Naive thymus-derived CD8-positive, alpha-beta T cell (primary cell): ENCODE results near the gene PRKACA. TPM values are rescaled to one million over a fixed set of nuclear protein-coding genes. Genes with fewer than 3 reads are reported as not detected.

Experiments
- ATAC-seq, 2 donors: fragments of 150-1000 bp; cut with Tn5 transposase in 1 of 2; sonication (Bioruptor Pico), chemical (Tn5 transposase) in 1 of 2; 1 replicate in 1 of 2; 2 replicates in 1 of 2; pipeline ENCODE4 v1.10.0; 2021; ENCODE audit warnings: mild to moderate bottlenecking in 2 of 2, moderate library complexity in 2 of 2
- POLR2A ChIA-PET: fragments of 350-600 bp; sonication (Branson Sonifier 250); formaldehyde crosslinking; loops from one replicate; lab custom pipeline; 2021; ENCODE audit warnings: antibody characterized with exemption; lab: Charles Lee
- DNase-seq, 10 donors: peaks; one replicate each; pipeline versions ENCODE4 v3.0.0 to v3.0.0-alpha.2; 2020 to 2022
- H3K27ac Mint-ChIP-seq, 10 donors: one replicate each; pipeline ENCODE4 v1.8.0; 2020 to 2022; ENCODE audit warnings: mild to moderate bottlenecking in 10 of 10, mixed read lengths in 10 of 10, moderate library complexity in 4 of 10, inconsistent platforms in 1 of 10
- H3K27me3 Mint-ChIP-seq, 5 donors: one replicate each; pipeline ENCODE4 v1.8.0; 2021 to 2022; ENCODE audit warnings: mixed read lengths in 5 of 5
- H3K36me3 Mint-ChIP-seq, 3 donors: one replicate each; pipeline ENCODE4 v1.8.0; 2020 to 2022; ENCODE audit warnings: mixed read lengths in 3 of 3, mild to moderate bottlenecking in 2 of 3, inconsistent platforms in 1 of 3
- H3K4me1 Mint-ChIP-seq, 4 donors: one replicate each; pipeline ENCODE4 v1.8.0; 2021 to 2022; ENCODE audit warnings: mixed read lengths in 4 of 4
- H3K4me3 Mint-ChIP-seq, 10 donors: one replicate each; pipeline ENCODE4 v1.8.0; 2020 to 2022; ENCODE audit warnings: mild to moderate bottlenecking in 10 of 10, mixed read lengths in 10 of 10, moderate library complexity in 6 of 10, inconsistent platforms in 1 of 10
- H3K9me3 Mint-ChIP-seq, 9 donors: one replicate each; pipeline ENCODE4 v1.8.0; 2020 to 2022; ENCODE audit warnings: mixed read lengths in 9 of 9, mild to moderate bottlenecking in 3 of 9, inconsistent platforms in 1 of 9, moderate library complexity in 1 of 9
- polyA plus RNA-seq, 3 donors: library from polyadenylated mRNA; unstranded; fragments of 300-500 nt; fragmentation: Illumina TruSeq; gene quantifications; one replicate each; pipeline ENCODE4 v1.2.3, GENCODE V29; 2021
- total RNA-seq, 8 experiments: library from RNA in 2 of 8; stranded (reverse) in 2 of 8; gene quantifications; one replicate each; pipeline ENCODE4 v1.2.3 and lab custom pipeline; 2021 to 2026

PRKACA gene
- total and polyA plus RNA-seq, 5 experiments from 2014 or later: 1.1 to 56.8 (median 1.8) TPM

DNA sequence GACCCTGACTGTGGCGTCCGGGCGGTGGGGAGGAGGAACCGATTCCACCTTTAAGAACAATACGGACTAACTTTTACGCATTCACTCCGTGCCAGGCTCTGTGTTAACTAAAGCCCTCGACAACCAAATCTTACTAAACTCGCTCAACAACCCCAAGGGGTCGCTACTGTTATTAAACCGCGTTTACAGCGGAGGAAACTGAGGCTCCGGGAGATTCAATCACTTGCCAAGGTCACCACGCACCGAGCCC is 28.2 kb downstream of the PRKACA start:
- peaks cover 0 to 11% (median 0%) of the 10 kb centered on the region in 9 donors for H3K9me3 Mint-ChIP-seq
- peak overlapping the region in 9 of 10 donors; percentile 41 to 93 (median 76) for H3K27ac Mint-ChIP-seq
- POLR2A ChIA-PET: interaction anchor here (0.9 to 2.1 kb wide), 7 partner anchors 14 to 207 kb away, joined by 3 to 9 read pairs (median 3); partner anchors contain the start of genes ASF1B, IL27RA and PRKACA
- peaks cover 0 to 2% (median 0%) of the 10 kb centered on the region in 5 donors for H3K27me3 Mint-ChIP-seq
- DNase-seq: peak in 3 of 10 donors; percentile 35 to 43 (median 42)
- peaks cover 4 to 16% (median 11%) of the 10 kb centered on the region in 3 donors for H3K36me3 Mint-ChIP-seq
- H3K4me3 Mint-ChIP-seq: peak overlapping the region; percentile 66 to 94 (median 86)
- ATAC-seq: no peak
- peaks cover 16 to 26% (median 18%) of the 10 kb centered on the region in 4 donors for H3K4me1 Mint-ChIP-seq

DNA sequence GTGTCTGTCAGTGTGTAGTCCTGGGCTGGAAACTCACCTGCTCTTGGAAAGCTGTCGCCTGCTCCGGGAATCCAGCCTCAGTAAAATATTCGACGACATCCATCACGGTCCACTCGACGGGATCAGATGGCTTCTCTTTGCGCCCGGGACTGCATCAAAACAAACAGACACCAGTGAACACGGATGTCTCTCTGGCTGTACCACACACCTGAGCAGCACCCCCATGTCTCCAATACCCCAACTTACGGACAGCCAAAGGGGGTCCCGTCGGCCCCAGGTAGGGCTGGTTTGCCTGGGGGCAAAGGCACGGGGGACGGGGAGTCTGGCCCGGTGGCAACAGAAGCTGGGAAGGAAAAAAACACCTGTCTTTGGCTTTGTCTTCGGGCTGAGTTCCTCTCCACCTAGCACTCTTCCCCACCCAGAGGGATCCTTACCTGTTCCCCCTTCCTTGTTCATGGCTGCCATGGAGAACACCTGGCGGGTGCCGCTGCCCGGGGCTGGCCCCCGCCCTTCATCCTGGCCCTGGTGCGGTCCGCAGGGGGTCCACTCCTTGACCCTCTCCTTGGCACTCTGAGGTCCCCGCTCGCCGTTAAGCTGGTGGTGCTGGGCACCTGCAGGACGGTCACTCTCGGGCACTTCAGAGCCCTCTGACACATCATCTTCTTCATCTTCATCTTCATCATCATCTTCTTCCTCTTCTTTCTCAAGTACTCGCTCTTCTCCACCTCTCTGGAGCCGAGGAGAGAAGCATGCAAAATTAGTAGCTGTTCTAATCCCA is 28.7 kb downstream of the PRKACA start:
- H3K27me3 Mint-ChIP-seq: peaks cover 0 to 2% (median 0%) of the 10 kb centered on the region in 5 donors
- peaks cover 4 to 16% (median 11%) of the 10 kb centered on the region in 3 donors for H3K36me3 Mint-ChIP-seq
- H3K27ac Mint-ChIP-seq: peak overlapping the region in 9 of 10 donors; percentile 41 to 93 (median 90)
- POLR2A ChIA-PET: interaction anchor here (0.9 to 2.1 kb wide), 7 partner anchors 13 to 207 kb away, joined by 3 to 9 read pairs (median 3); partner anchors contain the start of genes ASF1B, IL27RA and PRKACA
- H3K9me3 Mint-ChIP-seq: peaks cover 0 to 11% (median 0%) of the 10 kb centered on the region in 9 donors
- DNase-seq: no peak
- peaks cover 16 to 26% (median 18%) of the 10 kb centered on the region in 4 donors for H3K4me1 Mint-ChIP-seq
- H3K4me3 Mint-ChIP-seq: peak overlapping the region; percentile 66 to 94 (median 86)
- ATAC-seq: no peak

DNA sequence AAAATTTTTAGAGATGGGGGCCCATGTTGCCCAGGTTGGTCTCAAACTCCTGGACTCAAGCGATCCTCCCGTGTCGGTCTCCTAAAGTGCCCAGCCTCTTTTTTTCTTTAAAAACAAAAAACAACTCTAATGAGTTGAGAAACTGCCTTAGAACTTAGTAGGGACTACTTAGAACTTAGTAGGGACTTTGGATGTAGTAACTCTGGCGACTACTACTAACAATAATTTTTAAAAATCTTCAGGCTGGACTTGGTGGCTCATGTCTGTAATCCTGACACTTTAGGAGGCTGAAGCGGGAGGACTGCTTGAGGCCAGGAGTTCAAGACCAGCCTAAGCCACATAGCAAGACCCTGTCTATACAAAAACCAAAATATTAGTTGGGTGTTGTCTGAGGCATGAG is 31.5 kb downstream of the PRKACA start:
- ATAC-seq: no peak
- POLR2A ChIA-PET: interaction anchor here (1.2 kb wide), 1 partner anchor 30 kb away, joined by 3 read pairs; no protein-coding TSS in a partner anchor
- Mint-ChIP-seq H3K36me3 (peaks cover 1 to 16% (median 4%) of the 10 kb centered on the region in 3 donors), H3K4me1 (peaks cover 12 to 27% (median 18%) of the 10 kb centered on the region in 4 donors), H3K27ac (no peak overlapping the region), H3K4me3 (no peak overlapping the region), H3K9me3 (no peaks in the 10 kb centered on the region), H3K27me3 (no peaks in the 10 kb centered on the region)
- DNase-seq: no peak

DNA sequence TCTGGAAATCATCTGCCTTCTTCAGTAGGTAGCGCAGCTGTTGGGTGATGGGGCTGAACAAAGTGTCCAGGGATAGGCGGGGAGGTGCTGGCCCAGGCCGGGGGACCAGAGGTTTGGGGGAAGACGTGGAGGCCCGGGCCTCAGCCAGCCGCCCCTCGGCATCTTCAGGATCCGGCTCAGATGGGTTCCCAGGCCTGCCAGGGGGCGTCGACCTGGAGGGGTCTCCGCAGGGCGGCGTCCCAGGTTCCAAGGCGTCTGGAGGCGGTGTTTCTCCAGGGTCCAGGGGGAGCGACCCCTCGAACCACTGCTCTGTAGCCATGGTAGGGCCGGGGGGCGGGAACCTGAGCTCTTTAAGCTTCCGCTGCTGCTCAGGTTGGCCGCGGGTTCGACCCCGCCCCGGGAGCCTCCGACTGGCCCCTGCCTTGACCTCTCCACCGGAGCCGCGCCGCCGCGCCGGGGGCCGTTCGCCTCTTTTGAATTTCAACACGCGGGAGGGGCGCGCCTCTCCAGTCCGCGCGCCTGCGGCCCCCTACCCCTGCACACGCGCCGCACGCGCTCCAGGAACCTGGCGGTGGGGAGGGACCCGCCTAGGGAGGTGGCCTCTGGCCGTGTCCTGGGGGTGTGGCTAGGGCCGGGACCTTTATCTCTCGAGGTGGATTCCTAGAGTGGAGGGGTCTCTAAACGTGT is 32.1 kb downstream of the PRKACA start, which contains the start of gene C19orf67:
Gene C19orf67 (minus strand): TSS at position 475 of the 687 bp plus-strand sequence. CDS start 156 bp downstream, at position 319.
- POLR2A ChIA-PET: no interaction called here
- Mint-ChIP-seq H3K4me3 (peak within 1 kb of the TSS in 1 of 10 donors; percentile 71), H3K4me1 (peaks cover 13 to 33% (median 21%) of the 10 kb centered on the region in 4 donors), H3K36me3 (peaks cover 1 to 16% (median 4%) of the 10 kb centered on the region in 3 donors), H3K27ac (peak within 1 kb of the TSS in 2 of 10 donors; percentile 43 to 86), H3K27me3 (no peaks in the 10 kb centered on the region), H3K9me3 (no peaks in the 10 kb centered on the region)
- DNase-seq: no peak
- no peak for ATAC-seq

DNA sequence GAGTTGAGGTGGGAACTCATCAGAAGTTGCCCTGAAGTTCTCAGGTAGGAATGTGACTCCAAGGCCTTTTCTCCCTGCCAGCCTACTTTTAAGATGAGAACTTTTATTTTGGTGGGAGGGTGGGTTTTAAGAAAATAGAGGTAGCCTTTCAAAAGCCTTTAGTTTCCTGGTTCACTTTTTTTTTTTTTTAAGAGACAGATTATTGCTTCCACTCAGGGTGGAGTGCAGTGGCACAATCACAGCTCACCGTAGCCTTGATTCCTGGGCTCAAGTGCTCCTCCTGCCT is 34.9 kb downstream of the PRKACA start:
- peak overlapping the region; percentile 36 to 98 (median 95) for H3K4me3 Mint-ChIP-seq
- H3K27me3 Mint-ChIP-seq: no peaks in the 10 kb centered on the region
- POLR2A ChIA-PET: interaction anchor here (0.6 to 3.2 kb wide), 11 partner anchors 7 to 295 kb away, joined by 3 to 16 read pairs (median 8); partner anchors contain the start of genes ASF1B, IL27RA and PRKACA
- no peaks in the 10 kb centered on the region for H3K9me3 Mint-ChIP-seq
- peaks cover 0 to 2% (median 0%) of the 10 kb centered on the region in 3 donors for H3K36me3 Mint-ChIP-seq
- ATAC-seq (no peak), DNase-seq (no peak)
- peak overlapping the region in 7 of 10 donors; percentile 8 to 90 (median 50) for H3K27ac Mint-ChIP-seq
- peaks cover 8 to 25% (median 19%) of the 10 kb centered on the region in 4 donors for H3K4me1 Mint-ChIP-seq

DNA sequence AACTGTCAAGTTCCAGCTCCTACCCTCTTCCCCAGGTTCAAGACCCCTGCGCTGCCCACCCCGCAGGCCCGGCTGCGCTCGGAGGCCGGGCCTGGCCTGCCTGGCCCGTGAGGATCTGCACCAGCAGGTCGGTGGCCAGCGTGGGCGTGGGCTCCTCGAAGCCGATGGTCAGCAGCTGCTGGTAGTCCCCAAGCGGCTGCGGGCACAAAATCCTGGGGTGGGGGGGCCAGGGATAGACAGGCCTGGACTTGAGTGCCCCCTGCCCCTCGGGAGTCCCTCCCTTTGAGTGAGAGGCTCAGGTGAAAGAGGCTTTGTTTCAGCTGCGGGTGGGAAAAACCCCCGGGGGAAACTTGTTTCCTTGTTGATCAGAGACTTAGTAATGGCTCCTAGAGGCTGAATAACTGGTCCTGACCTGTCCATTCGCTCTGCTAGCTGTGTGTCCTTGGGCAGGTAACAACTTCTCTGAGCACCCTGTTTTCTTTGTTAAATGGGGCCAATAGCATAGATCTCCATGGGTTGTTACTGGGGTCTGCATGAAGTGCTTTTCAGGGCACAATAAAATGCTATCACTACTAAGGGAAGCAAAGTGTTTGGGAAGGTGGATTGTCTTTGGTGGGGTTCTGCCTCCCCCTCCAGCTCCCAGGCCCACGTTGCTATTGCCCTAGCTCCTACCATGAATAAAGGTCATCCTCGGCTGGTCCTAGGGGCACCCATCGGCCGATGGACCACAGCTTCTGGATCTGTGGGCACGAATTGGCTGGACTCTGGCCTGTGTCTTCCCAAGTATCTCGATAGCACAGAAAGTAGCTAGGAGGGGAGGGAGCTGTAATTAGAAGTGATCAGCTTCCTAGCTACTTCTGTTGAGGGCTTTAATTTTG is 35.5 kb downstream of the PRKACA start:
- DNase-seq (peak in 3 of 10 donors; percentile 20 to 44 (median 29)), ATAC-seq (peak; percentile 20 to 48)
- Mint-ChIP-seq H3K4me1 (peaks cover 8 to 29% (median 19%) of the 10 kb centered on the region in 4 donors), H3K27ac (peak overlapping the region; percentile 74 to 99 (median 97)), H3K27me3 (no peaks in the 10 kb centered on the region), H3K4me3 (peak overlapping the region; percentile 84 to 98 (median 95)), H3K36me3 (peaks cover 0 to 2% (median 0%) of the 10 kb centered on the region in 3 donors), H3K9me3 (no peaks in the 10 kb centered on the region)
- POLR2A ChIA-PET: interaction anchor here (0.6 to 3.2 kb wide), 19 partner anchors 8 to 436 kb away, joined by 3 to 16 read pairs (median 5); partner anchors contain the start of genes ASF1B, DNAJB1, IL27RA and PRKACA

DNA sequence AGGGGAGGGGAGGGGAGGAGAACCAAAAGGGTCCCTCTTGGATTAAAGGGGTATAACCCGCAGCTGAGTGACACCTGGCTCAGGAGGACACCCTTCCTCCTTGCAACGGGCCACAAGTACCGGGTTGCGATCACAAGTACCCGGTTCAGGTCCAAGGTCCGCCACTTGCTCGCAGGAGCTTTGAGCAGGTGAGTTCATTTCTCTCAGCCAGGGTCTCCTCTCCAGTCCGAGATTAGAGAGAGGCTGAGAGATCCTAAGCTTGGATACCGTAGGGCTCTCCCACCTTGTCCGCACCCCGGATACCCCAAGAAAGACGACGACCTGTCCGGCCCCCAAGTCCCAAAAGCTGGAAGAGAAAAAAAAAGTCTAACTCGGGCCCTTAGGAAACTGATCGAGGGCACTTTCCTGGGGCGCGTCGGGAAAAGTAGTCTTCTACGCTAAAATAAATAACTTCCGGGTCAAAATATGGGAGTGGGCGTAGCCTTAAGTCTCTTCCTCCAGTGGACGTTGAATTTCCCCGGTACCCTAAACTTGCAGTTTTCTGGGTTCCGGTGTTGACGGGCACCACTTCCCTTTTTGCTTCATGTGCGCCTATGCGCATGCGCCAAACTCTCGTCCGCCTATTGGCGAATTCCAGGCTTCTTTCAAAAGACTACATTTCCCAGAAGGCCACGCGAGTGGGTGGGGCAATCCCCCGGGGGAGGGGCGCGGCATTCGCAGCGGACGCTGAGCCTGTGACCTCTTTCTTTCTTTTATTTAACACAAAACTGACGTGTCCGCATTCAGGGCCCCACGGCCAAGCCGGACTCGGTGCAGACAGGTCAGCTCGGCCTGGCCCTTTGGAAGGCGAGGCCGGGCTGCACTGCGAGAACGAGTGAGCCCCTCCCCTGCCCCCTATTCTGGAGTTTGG is 36.4 kb downstream of the PRKACA start:
- DNase-seq (peak; percentile 96 to 100 (median 99)), ATAC-seq (peak; percentile 93 to 96)
- H3K36me3 Mint-ChIP-seq: peaks cover 0 to 2% (median 0%) of the 10 kb centered on the region in 3 donors
- no peaks in the 10 kb centered on the region for H3K27me3 Mint-ChIP-seq
- H3K4me1 Mint-ChIP-seq: peaks cover 8 to 29% (median 19%) of the 10 kb centered on the region in 4 donors
- peak overlapping the region; percentile 84 to 98 (median 95) for H3K4me3 Mint-ChIP-seq
- POLR2A ChIA-PET: interaction anchor here (0.6 to 3.2 kb wide), 26 partner anchors 9 to 437 kb away, joined by 3 to 16 read pairs (median 4); partner anchors contain the start of genes ASF1B, DCAF15, DNAJB1 and IL27RA
- H3K9me3 Mint-ChIP-seq: no peaks in the 10 kb centered on the region
- H3K27ac Mint-ChIP-seq: peak overlapping the region; percentile 74 to 99 (median 97)

DNA sequence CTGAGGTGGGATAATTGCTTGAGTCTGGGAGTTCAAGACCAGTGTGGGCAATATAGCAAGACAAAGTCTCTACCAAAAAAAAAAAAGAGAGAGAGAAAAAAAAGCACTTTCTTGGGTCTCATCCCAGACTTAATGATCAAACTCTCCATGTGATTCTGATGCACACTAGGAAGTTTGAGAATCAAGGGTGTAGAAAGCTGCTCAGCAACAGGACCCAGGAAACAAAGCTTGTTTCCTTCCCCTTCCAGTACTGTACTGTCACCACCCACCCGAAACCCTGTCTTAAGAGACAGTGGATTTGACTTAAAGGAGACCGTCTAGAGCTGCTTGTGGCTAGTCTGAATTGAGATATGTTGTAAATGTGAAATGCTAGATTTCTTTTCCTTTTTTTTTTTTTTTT is 39.2 kb downstream of the PRKACA start:
- ATAC-seq (no peak), DNase-seq (no peak)
- Mint-ChIP-seq H3K36me3 (no peaks in the 10 kb centered on the region), H3K4me1 (peaks cover 12 to 46% (median 35%) of the 10 kb centered on the region in 4 donors), H3K4me3 (peak overlapping the region in 1 of 10 donors; percentile 24), H3K27ac (no peak overlapping the region), H3K9me3 (no peaks in the 10 kb centered on the region), H3K27me3 (no peaks in the 10 kb centered on the region)
- POLR2A ChIA-PET: interaction anchor here (0.7 to 1.4 kb wide), 7 partner anchors 11 to 294 kb away, joined by 3 to 12 read pairs (median 4); partner anchors contain the start of gene ASF1B

DNA sequence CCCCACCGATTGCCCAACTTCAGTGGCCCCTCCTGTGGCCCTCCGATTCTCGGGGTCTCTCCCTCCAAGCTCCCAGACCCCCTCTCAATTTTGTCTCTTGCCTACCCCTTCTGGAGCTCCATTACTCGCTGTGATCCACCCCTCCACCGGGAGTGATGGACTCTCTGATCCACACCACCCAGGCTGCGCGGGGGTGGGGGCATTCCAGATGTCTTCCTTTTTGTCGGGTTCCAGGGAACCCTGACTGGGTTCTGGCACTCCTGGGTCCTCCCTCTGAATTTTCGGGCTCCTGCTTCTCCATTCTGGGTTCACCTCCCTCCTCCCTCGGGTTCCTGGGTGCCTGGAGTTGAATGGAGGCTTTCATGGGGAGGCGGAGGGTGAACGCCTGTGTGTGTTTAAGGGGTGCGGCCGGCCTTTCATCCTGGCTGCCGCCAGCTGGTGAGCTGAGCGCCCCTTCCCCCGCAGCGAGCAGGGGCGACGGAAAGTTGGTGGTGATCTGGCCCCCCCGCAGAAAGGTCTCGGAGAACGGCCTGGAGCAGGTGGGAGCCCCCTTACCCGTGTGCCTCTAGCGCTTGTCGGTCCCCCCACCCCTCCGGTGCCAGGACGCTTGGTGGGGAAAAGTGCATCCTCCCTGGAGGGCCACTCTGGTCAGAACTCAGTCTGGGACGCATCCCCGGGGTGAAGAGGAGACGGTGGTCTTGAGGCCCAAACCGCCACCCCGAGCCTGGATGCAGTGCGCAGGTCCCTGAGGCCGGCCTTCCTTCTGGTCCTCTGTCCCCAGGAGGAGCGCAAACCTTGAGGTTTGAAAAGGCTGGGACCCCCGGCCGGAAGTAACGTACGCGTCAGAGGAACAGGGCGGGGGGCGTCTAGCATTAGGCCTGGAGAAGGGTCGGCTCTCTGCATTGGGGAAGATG is 43.4 kb downstream of the PRKACA start:
- no peaks in the 10 kb centered on the region for H3K27me3 Mint-ChIP-seq
- peak in 2 of 10 donors; percentile 19 to 36 for DNase-seq
- H3K27ac Mint-ChIP-seq: peak overlapping the region; percentile 41 to 97 (median 83)
- POLR2A ChIA-PET: interaction anchor here (0.6 to 1.6 kb wide), 11 partner anchors 13 to 195 kb away, joined by 3 to 7 read pairs (median 4); partner anchors contain the start of genes ASF1B, IL27RA and RFX1
- ATAC-seq: peak; percentile 4 to 15
- peak overlapping the region; percentile 84 to 97 (median 92) for H3K4me3 Mint-ChIP-seq
- H3K9me3 Mint-ChIP-seq: no peaks in the 10 kb centered on the region
- H3K4me1 Mint-ChIP-seq: peaks cover 7 to 23% (median 17%) of the 10 kb centered on the region in 4 donors
- H3K36me3 Mint-ChIP-seq: no peaks in the 10 kb centered on the region
